Stimulated activated CD4-positive, alpha-beta T cell treated with anti-CD3 and anti-CD28 coated beads, Interleukin-4, amount 100 ng/mL, for 1 hour (primary cell): ENCODE measurements around the gene ZWINT.

ENCODE experiments used
- DNase-seq: peaks from one replicate; pipeline ENCODE4 v3.0.0-alpha.2; 2020

The ZWINT gene, protein sequence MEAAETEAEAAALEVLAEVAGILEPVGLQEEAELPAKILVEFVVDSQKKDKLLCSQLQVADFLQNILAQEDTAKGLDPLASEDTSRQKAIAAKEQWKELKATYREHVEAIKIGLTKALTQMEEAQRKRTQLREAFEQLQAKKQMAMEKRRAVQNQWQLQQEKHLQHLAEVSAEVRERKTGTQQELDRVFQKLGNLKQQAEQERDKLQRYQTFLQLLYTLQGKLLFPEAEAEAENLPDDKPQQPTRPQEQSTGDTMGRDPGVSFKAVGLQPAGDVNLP

DNA sequence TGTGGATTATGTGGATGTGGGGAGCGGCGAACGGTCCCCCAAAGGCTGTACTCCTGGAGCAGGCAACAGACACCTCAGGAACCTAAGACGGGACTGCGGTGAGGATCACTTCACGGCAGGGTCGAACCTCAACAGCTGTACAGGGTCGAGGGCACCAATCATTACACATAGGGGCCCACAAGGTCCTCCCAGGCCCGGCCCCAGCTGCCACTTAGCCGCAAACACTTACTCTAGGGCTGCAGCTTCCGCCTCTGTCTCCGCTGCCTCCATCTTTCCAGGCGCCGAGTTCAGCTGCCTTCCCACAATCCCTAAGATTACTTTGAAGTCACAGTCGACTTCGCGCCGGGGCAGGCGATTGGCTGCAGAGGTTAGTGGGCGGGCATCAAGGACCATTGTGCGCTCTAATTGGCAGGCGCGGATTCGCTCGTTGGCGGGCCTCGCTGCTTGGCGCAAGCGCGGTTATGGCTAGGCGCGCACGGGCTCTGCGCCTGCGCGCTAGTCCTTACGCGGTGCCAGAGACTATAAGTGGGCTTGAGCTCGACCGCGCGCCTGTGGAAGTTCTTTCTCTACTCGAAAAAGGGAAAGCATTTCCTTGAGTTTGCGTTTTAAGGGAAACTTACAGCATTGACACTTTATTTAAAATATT lies at the start of gene ZWINT:
Gene ZWINT, minus strand, starts transcription at position 293 of the 646 bp plus-strand sequence. Its CDS starts 23 bp downstream, at position 270.
- peak; percentile 92 for DNase-seq

DNA sequence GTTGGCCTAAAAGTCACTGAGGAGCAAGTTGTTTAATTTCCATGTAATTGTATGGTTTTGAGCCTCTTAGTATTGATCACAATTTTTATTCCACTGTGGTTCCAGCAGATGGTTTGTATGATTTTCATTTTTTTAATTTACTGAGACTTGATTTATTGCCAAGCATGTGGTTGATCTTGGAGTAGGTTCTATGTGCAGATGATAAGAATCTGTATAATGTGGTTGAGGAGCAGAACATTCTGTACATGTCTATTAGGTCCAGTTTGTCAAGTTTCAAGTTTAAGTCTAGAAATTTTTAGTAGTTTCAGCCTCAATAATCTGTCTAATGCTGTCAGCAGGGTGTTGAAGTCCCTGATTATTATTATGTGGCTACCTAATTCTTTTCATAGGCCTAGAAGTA lies 22.7 kb upstream of the ZWINT start:
- no peak for DNase-seq

DNA sequence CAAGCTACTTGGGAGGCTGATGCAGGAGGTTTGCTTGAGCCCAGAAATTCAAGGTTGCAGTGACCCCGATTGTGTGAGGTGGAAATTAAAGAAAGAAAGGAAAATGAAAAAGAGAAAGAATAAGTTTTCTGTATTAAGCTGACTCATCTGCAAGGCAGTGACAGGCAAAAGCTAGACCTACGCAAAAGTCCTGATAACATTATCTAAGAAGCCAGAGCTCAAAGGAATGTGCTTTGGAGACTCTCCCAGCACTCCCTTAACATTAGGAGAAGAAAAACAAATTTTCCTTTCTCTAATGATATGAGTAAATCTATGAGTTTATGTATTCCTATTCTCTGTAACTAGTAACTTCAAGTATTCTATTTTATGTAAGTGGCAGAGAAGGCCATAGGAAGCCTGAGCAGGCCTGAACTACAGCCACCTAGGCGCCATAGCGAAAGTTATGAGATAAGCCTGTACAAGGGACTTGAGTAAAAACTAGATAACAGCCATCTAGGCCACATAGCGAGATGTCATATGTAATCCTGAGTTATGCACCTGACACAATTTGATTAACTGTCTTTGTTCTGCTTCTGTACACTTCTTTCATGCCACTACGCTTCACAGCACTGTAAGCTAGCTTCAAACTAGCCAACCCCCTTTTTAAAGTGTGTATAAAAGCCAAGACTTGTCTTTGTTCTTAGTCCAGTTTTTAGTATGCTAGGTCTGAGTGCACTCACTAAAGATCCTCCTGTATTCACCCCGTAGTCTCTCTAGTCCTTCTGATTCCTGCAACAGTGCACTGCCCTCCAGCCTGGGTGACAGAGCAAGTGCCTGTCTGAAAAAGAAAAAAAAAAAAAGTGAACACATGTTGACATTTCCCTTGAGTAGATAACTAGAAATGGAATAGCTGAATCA lies 9.4 kb upstream of the ZWINT start:
- no peak for DNase-seq

DNA sequence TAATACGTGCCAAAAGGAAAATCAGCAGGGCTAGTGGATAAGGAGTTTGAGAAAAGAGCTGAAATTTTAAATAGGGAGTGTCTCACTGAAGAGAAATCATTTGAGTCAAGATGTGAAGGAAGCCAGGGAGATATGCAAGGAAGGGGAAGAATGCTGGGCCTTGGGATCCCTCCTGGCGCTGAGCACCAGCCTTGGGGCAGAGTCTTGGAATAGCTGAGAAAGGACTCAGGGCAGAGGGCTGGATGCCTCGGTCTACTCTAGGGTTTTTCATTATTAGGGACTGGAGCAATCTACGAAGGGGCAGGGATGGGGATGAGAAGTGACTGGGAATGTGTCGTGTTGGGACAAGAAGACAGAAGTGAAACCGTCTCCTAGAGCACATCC lies 484 bp downstream of the ZWINT start:
- no peak for DNase-seq

DNA sequence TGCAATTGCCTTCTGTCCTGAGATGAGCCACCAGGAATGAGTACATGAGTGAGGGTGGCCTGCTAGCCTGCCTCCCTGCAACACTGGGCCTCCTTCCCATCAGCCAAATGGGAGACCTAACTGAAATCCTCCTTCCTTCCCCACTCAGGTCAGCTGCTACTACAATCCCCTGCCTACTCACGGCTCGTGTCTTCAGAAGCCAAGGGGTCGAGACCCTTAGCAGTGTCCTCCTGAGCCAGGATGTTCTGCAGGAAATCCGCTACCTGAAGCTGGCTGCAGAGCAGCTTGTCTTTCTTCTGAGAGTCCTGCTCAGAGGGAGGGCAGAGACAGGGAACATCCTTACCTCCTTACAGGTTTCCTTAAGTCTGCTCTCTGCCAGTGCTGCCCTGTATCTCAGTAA lies 1.2 kb downstream of the ZWINT start:
- no peak for DNase-seq

DNA sequence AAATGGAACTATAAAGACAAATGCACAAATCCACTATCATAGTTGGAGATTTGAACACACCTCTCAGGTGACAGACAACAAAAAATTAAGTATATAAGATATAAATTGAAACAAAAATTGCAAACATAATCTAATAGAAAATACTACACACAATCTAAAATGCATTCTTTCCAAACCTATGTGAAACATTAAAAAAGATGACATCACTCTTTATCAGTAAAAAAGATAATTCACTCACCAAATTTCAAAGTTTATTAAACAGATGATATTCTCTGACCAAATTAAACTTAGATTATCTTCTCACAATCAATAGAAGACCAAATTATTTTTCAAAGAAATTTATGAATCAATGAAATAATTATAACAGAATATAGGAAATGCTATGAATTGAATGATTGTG lies 4.0 kb downstream of the ZWINT start:
- DNase-seq = no peak

DNA sequence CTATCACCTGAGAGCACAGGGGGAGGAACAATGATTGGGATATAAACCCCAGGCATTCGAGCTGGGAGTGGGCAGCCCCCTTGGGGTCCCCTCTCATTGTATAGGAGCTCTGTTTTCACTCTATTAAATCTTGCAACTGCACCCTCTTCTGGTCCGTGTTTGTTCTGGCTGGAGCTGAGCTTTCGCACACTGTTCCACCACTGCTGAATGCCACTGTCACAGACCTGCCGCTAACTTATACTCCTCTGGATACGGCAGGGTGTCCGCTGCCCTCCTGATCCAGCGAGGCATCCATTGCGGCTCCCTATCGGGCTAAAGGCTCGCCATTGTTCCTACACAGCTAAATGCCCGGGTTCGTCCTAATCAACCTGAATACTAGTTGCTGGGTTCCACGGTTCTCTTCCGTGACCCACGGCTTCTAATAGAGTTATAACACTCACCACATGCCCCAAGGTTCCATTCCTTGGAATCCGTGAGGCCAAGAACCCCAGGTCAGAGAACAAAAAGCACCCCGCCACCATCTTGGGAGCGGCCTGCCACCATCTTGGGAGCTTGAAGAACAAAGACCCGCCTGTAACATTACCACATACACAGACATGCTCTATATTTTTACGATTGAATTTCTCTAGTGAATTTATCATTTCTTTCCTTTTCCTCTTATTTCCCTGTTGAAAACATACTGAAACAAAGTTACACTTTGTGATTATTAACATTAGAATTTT lies 9.0 kb downstream of the ZWINT start:
- no peak for DNase-seq

DNA sequence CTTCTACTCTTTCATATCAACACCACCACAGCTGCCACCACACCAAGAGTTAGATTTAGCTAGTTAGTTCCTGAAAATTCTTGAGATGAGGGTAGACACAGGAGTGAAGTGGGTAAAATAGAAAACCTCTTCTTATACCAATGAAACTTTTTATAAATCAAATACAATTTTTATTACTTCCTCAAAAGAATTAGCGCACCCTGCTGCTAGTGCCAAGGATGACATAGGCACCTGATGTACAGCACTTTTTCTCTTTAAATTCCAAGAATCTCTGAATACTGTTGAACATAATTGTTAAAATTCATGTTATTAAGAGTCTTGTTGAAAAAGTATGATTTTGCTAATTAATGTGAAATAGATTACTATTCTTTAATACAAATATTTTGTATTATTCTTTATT lies 11.4 kb downstream of the ZWINT start:
- DNase-seq = no peak

DNA sequence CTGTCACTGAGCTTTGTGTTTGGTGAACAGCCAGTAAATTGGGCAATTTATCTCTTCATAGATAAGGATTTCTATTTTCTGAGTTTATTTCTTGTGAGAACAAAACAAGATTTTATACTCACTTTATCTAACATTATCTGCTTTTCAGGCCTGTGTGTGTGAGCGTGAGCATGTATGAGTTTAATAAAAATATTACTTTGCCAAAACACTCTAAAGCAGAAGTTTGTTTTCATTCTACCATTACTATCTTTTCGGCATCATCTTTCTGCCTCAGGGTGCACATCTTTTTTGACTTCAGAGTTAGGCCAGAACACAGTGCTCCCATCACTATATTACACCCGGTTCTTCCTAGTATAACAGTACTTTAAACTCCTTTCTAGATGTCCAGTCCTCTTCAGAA lies 13.0 kb downstream of the ZWINT start:
- no peak for DNase-seq

DNA sequence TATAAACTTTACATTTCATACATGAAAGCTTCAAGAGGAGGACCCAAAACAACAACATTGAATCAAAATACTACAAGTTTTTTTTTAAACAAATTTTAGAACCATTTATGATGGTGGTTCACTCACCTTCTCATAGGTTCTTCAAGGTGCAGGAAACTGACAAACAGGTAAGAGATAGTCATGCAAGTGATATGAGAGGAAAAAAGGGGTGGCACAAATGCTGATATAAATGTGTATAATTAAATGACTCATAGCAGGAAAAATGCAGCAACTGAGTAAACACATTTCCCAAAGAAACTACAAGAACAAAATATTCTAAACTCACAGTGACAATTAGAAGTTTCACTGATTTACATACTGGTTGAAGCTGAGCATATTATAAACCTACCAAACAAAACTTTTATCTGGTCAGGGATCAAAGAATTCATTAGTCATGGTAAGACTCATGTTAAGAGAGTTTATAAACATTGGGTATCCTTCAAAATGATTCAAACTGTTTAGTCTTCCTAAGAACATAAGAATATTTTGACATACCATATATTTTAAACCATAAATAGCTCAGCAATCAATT lies 14.1 kb downstream of the ZWINT start:
- DNase-seq = no peak

DNA sequence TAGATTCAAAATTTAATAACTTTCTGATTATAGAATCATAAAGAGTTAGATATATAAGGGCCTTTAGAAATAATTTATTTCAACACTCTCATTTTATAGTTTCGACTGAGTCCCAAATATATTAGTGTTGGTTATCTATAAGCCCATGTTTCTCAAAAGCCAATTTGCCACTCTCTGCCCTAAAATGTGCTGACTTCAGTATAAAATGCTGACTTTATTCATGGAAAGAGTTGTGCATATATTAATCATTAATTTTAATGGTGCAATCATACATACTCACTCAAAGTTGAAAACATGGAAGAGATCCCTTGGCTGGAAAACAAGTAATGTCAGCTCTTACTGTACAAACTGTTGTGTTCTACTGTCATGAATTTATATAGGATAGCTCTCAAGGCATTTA lies 19.4 kb downstream of the ZWINT start:
- no peak for DNase-seq

DNA sequence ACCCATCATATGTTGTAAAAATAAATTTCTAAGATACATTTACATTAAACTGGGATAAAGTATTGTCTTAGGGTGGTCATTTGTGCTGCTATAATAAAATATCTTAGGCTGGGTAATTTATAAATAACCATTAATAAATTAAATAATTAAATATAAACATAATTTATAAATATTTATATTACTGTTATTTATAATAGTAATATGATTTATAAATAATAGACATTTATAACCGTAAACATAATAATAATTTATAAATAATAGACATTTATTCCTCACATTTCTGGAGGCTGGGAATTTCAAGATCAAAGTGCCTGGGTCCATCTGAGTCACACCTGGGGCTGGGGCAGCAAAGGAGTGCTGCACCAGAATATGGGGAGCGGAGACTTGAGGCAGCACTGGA lies 31.1 kb downstream of the ZWINT start:
- DNase-seq = no peak

DNA sequence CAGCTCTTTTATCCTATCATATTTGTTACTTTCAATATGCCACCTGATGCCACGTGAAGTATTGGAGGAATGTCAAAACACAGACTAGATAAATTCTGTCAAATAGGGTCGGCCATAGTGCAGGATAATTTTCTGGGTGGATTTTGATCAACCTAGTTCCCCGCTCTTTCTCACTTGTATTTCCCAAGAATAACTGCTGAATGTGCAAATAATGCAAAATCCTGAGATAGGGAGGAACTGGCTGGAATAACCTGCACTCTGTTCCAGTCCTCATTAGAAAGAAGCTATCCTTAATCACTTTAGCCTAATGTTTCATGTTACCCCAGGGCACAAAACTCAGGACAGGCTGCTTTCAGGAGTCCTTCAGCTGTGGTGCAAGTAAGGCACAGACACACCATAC lies 33.9 kb downstream of the ZWINT start:
- no peak for DNase-seq

DNA sequence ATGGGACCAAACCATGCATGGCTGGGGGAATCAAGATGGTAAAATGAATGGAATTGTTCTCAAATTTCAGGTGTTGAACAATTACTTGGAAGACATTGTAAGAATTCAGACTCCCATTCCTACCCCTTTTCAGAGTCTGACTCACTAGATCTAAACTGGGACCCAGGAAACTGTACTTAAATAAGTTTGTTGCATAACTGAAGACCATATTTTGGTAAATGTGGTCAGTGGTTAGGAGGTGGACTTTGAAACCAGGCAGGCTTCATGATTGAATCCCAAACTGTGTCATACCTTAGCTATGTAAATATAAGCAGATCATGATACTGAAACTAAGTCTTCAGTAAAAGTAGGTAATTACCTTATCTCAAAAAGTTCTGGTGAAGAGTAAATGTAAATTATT lies 41.7 kb downstream of the ZWINT start:
- no peak for DNase-seq

DNA sequence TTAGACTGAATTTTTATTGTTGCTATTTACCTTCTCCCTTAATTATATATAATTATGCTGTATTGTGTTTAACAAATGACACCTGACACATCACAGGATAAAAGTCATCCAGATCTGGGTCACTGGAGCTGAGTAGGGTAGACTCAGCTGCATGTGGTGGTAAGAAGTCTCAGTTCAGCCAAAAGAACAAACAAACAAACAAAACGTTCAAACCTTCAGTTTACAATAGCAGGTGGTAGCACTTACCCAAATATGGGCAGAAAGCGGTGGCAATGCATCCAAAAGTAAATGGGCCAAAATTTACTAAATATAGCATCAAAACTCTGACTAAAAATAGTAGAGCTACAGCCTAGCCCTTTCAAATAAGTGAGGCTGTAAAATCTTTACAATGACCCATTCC lies 42.2 kb downstream of the ZWINT start:
- DNase-seq = no peak

DNA sequence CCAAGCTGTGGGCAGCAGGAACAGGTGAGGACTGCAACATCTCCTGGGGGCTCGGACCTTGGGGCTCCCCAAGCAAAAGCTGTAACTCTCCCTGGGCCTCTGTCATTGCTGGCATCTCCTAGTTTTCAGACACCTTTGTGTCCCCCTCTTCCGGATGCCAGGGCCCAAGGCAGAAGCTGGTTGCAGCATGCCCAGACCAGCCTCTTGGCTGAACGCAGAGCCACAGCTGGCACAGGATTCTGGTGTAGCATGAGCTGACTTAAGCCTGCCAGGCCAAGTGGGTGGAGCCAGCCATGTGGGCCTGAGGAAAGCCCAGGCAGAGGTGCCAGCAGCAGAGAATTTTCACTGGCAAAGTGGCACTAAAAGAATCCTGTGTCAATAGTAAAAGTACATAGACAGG lies 43.5 kb downstream of the ZWINT start:
- no peak for DNase-seq

DNA sequence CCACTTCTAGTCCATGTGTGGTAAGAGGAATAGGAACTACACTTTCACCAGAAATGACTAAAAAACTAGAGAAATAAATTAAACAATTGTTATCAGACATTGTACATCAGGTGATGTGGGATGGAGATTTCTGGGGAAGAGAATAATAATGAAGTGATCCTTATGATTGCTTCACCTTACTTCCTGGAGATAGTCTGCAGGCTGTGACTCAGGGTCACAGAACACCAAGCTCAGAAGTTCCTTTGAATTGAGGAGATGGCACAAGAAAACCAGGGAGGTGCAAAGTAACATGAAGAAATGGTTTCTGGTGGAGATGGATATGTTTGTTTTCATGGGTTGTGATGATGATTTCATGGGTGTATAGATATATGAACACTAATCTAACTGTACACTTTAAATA lies 44.5 kb downstream of the ZWINT start:
- no peak for DNase-seq
